ENCODE data around the gene TYMP. TPM values are rescaled to one million over a fixed set of nuclear protein-coding genes. Genes with fewer than 3 reads are reported as not detected.
A peak's percentile ranks its signal among the peaks of the same experiment; 100 is the strongest.

Gene TYMP
- total and polyA plus RNA-seq, 2 of the 8 experiments (the other 6 are each of a cell fraction or from before 2014, with no cell fraction given) = 0.43 to 0.48 TPM

DNA sequence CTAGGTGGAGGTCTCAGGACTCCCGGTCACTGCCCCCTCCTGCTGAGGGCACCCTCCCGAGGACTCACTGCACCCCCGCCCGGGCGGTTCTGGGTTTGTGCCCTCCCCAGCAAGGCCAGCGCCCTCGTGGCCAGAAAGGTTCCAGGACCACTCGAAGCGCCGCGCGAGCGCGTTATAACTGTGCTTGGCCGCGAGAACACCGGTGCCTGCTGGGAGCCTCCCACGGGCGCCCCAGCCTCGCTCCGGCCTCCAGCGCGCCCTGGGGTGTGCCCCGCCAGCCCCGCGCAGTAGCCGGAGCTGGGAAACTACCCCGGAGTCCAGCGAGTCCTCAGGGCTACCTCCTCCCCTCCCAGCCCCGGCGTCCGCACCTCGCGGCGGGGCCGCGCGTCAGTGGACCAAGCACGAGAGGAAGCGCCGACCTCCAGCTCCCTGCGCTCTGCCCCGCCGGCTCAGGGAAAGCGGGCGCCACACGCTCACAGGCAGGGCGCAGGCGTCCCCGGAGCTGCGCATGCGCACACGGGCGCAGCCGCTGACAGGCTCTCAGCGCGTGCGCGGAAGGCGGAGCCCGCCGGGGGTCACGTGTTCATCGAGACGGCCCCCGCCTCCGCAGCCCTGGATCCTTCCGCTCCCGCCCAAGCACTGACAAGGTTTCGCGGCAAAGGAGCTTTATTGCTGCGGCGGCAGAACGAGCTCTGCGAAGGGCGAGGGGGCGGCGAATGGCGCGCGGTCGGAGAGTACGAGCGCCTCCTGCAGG is 4.5 kb downstream of the TYMP start, which contains the start of gene SCO2:
SCO2 (minus strand) TSS at position 495 of the 754 bp plus-strand sequence. CDS start 1,187 bp downstream, outside the sequence.
- Histone ChIP-seq H2BK120ac (replicated peaks; ENCODE audit: low read depth, low read length) (no peak within 1 kb of the TSS), H2BK12ac (ENCODE audit: low read depth, low read length) (no peak within 1 kb of the TSS), H3K23me2 (ENCODE audit: low read depth, low read length) (peaks cover 17% of the 10 kb centered on the region; the same call in 1 of the 2 replicates), H3K4me1 (replicated peaks in 1 of 4; ENCODE audit: control insufficient read depth in 3 of 4, insufficient read depth in 4 of 4, low read length in 3 of 4) (peaks cover 0 to 13% (median 6%) of the 10 kb centered on the region in 4 experiments; a peak in 5 of 7 replicates), H3K23ac (ENCODE audit: insufficient read length) (no peak within 1 kb of the TSS), H4K5ac (ENCODE audit: insufficient read length, low read depth, low read length) (peak within 1 kb of the TSS; percentile 70), H3K79me1 (ENCODE audit: low read depth, low read length) (no peaks in the 10 kb centered on the region), H4K20me1 (replicated peaks in 1 of 2; ENCODE audit: control insufficient read depth in 1 of 2, insufficient read depth in 2 of 2, low read length in 2 of 2) (peaks cover 5 to 25% of the 10 kb centered on the region in 2 experiments), H3K56ac (replicated peaks; ENCODE audit: insufficient read length, low read depth, low read length) (no peak within 1 kb of the TSS), H3K4me3 (ENCODE audit: extremely low read depth in 1 of 4, insufficient read depth in 2 of 4, low read depth in 3 of 4, low read length in 4 of 4) (peak within 1 kb of the TSS; percentile 63 to 78 (median 67)), H3K4ac (replicated peaks; ENCODE audit: insufficient read length, low read depth, low read length) (peak within 1 kb of the TSS; percentile 91), H2BK20ac (ENCODE audit: low read length) (no peak within 1 kb of the TSS), H3K36me3 (ENCODE audit: control insufficient read depth in 2 of 4, insufficient read depth in 4 of 4, low read length in 3 of 4) (peaks cover 4 to 16% (median 11%) of the 10 kb centered on the region in 4 experiments; a peak in 6 of 8 replicates), H3K18ac (ENCODE audit: extremely low read depth, low read length) (peak within 1 kb of the TSS; percentile 60), H3K14ac (ENCODE audit: insufficient read length) (no peak within 1 kb of the TSS), H2AK5ac (ENCODE audit: low read depth, low read length) (0 out of 2 replicates have a peak within 1 kb of the TSS, but pooled peaks have one; percentile 55), H3K27me3 (replicated peaks in 1 of 4; ENCODE audit: control insufficient read depth in 3 of 4, extremely low read depth in 1 of 4, insufficient read depth in 3 of 4, low read length in 3 of 4) (peaks cover 20 to 37% (median 30%) of the 10 kb centered on the region in 4 experiments), H3K9ac (replicated peaks in 1 of 4; ENCODE audit: extremely low read depth in 1 of 4, low read depth in 3 of 4, low read length in 3 of 4) (peak within 1 kb of the TSS; percentile 6 to 76 (median 67)), H3K79me2 (ENCODE audit: control insufficient read depth in 1 of 2, insufficient read depth in 2 of 2, low read length in 2 of 2) (no peaks in the 10 kb centered on the region), H3K27ac (ENCODE audit: low read depth, low read length) (no peak within 1 kb of the TSS; the same call in 1 of the 2 replicates), H3K4me2 (ENCODE audit: insufficient read depth in 1 of 2, low read depth in 2 of 2, low read length in 2 of 2) (peak within 1 kb of the TSS; percentile 70 to 88), H2BK15ac (ENCODE audit: low read length) (no peak within 1 kb of the TSS), H4K8ac (ENCODE audit: extremely low read depth, insufficient read depth, low read length) (peak within 1 kb of the TSS; percentile 80), H3K9me3 (ENCODE audit: insufficient read depth in 2 of 2, low read depth in 1 of 2, low read length in 1 of 2) (no peaks in the 10 kb centered on the region), H2AFZ (ENCODE audit: low read length) (no peak within 1 kb of the TSS), H2BK5ac (ENCODE audit: low read depth, low read length) (peak within 1 kb of the TSS; percentile 85; the same call in 1 of the 2 replicates), H4K91ac (replicated peaks; ENCODE audit: insufficient read length, low read length) (peak within 1 kb of the TSS; percentile 81)
- CTCF ChIA-PET (ENCODE audit: partially characterized antibody) = interaction anchor here (0.6 to 3.4 kb wide), 30 partner anchors 8 to 277 kb away, joined by 3 to 36 read pairs (median 4); partner anchors contain the start of genes DENND6B, KLHDC7B, LMF2 and NCAPH2
- WGBS, 2 experiments (ENCODE audit: extremely low coverage in 1 of 2, insufficient coverage in 1 of 2, insufficient read length in 1 of 2, insufficient replicate concordance in 2 of 2, low coverage in 1 of 2, low lambda C conversion rate in 2 of 2, missing lambda C conversion rate in 1 of 2) = 0% methylated on average over 55 of the region's 84 CpGs; no CpG with 5 or more reads in 1 of the 2 experiments
- POLR2A ChIA-PET (ENCODE audit: partially characterized antibody) = interaction anchor here (0.6 to 3.0 kb wide), 17 partner anchors 9 to 85 kb away, joined by 3 to 32 read pairs (median 4); partner anchors contain the start of genes LMF2, NCAPH2 and SYCE3
- DNase-seq (ENCODE audit: low read depth in 1 of 2, low spot score in 2 of 2) (peak; percentile 89 to 96), FAIRE-seq (no peak)
- no peak for TF ChIP-seq MAFK (IDR thresholded peaks at IDR 0.05; ENCODE audit: low read depth, low read length)
- TF ChIP-seq KDM1A (IDR thresholded peaks at IDR 0.05; ENCODE audit: borderline replicate concordance, low read length) = no peak
- no peak for TF ChIP-seq RBBP5 (IDR thresholded peaks at IDR 0.05; ENCODE audit: borderline replicate concordance, low read depth, low read length)
- peak; percentile 62 for TF ChIP-seq PHF8 (conservative IDR thresholded peaks at IDR 0.05; ENCODE audit: low read depth, low read length)
- TF ChIP-seq SRF (IDR thresholded peaks at IDR 0.05; ENCODE audit: low read depth, low read length) = no peak
- TF ChIP-seq RXRA (IDR thresholded peaks at IDR 0.05; ENCODE audit: insufficient read depth, low read depth, low read length) = no peak
- no peak for TF ChIP-seq SP2 (IDR thresholded peaks at IDR 0.05; ENCODE audit: low read length)
